Glutamatergic neuron (in vitro differentiated cells): ENCODE results near the gene MAML2. TPM values are rescaled to one million over a fixed set of nuclear protein-coding genes. Genes with fewer than 3 reads are reported as not detected.

Experiments
- DNase-seq: peaks from one replicate; pipeline ENCODE4 v3.0.0; 2022
- H3K27ac Mint-ChIP-seq: one replicate; pipeline ENCODE4 v1.8.0; 2020; ENCODE audit warnings: mild to moderate bottlenecking, mixed read lengths, inconsistent platforms; ENCODE audit not compliant: unreplicated experiment
- H3K27me3 Mint-ChIP-seq: one replicate; pipeline ENCODE4 v1.8.0; 2020; ENCODE audit warnings: mild to moderate bottlenecking, moderate library complexity, mixed read lengths, inconsistent platforms; ENCODE audit not compliant: unreplicated experiment
- H3K36me3 Mint-ChIP-seq: one replicate; pipeline ENCODE4 v1.8.0; 2020; ENCODE audit warnings: mild to moderate bottlenecking, mixed read lengths, inconsistent platforms; ENCODE audit not compliant: unreplicated experiment
- H3K4me1 Mint-ChIP-seq: one replicate; pipeline ENCODE4 v1.8.0; 2020; ENCODE audit warnings: mild to moderate bottlenecking, low read depth, mixed read lengths, inconsistent platforms; ENCODE audit not compliant: unreplicated experiment
- H3K4me3 Mint-ChIP-seq: one replicate; pipeline ENCODE4 v1.8.0; 2020; ENCODE audit warnings: mild to moderate bottlenecking, mixed read lengths, inconsistent platforms; ENCODE audit not compliant: unreplicated experiment
- H3K9me3 Mint-ChIP-seq: one replicate; pipeline ENCODE4 v1.8.0; 2020; ENCODE audit warnings: mild to moderate bottlenecking, moderate library complexity, mixed read lengths, inconsistent platforms; ENCODE audit not compliant: unreplicated experiment
- CTCF ChIP-seq: fragments of 200-600 bp; sonication (generic); IDR thresholded peaks from one replicate; pipeline ENCODE4 v1.5.0; 2021; ENCODE audit not compliant: partially characterized antibody, unreplicated experiment
- total RNA-seq: library from RNA; stranded (reverse); fragmentation: NEBNext Ultra II Directional; extraction: Animal tissue kit (Norgen Biotek cat#: 25700); gene quantifications from one replicate; pipeline ENCODE4 v1.2.1, GENCODE V29; 2021; ENCODE audit not compliant: unreplicated experiment

MAML2 gene
- total RNA-seq, 1 donor from 2014 or later = 2.1 TPM

- H3K27me3 Mint-ChIP-seq = no peaks in the 10 kb centered on the region
- no peak for TF ChIP-seq CTCF
- H3K36me3 Mint-ChIP-seq = no peaks in the 10 kb centered on the region
- no peak overlapping the region for H3K27ac Mint-ChIP-seq
- DNase-seq = no peak
- no peaks in the 10 kb centered on the region for H3K4me1 Mint-ChIP-seq
- H3K4me3 Mint-ChIP-seq = no peak overlapping the region
- H3K9me3 Mint-ChIP-seq = no peaks in the 10 kb centered on the region
Observed at GRCh38 chr11:96013461-96014213, 329.4 kb downstream of the MAML2 start.

GRCh38 chr11:96012086-96012824, 330.7 kb downstream of the MAML2 start:
- H3K27me3 Mint-ChIP-seq = no peaks in the 10 kb centered on the region
- DNase-seq = no peak
- H3K27ac Mint-ChIP-seq = no peak overlapping the region
- H3K9me3 Mint-ChIP-seq = no peaks in the 10 kb centered on the region
- TF ChIP-seq CTCF = no peak
- no peaks in the 10 kb centered on the region for H3K4me1 Mint-ChIP-seq
- H3K4me3 Mint-ChIP-seq = no peak overlapping the region
- H3K36me3 Mint-ChIP-seq = no peaks in the 10 kb centered on the region

- Mint-ChIP-seq H3K4me3 (no peak overlapping the region), H3K9me3 (no peaks in the 10 kb centered on the region), H3K27me3 (no peaks in the 10 kb centered on the region), H3K36me3 (no peaks in the 10 kb centered on the region), H3K4me1 (no peaks in the 10 kb centered on the region), H3K27ac (no peak overlapping the region)
- DNase-seq = no peak
- TF ChIP-seq CTCF = no peak
Observed at GRCh38 chr11:96010683-96011082, 332.3 kb downstream of the MAML2 start.

GRCh38 chr11:96008161-96008720, 334.8 kb downstream of the MAML2 start:
- Mint-ChIP-seq H3K9me3 (no peaks in the 10 kb centered on the region), H3K4me1 (no peaks in the 10 kb centered on the region), H3K27me3 (no peaks in the 10 kb centered on the region), H3K4me3 (no peak overlapping the region), H3K36me3 (no peaks in the 10 kb centered on the region), H3K27ac (no peak overlapping the region)
- TF ChIP-seq CTCF = no peak
- no peak for DNase-seq

- Mint-ChIP-seq H3K4me1 (no peaks in the 10 kb centered on the region), H3K9me3 (no peaks in the 10 kb centered on the region), H3K4me3 (no peak overlapping the region), H3K27me3 (no peaks in the 10 kb centered on the region), H3K36me3 (no peaks in the 10 kb centered on the region), H3K27ac (no peak overlapping the region)
- no peak for TF ChIP-seq CTCF
- no peak for DNase-seq
Observed at GRCh38 chr11:96006037-96006436, 337.0 kb downstream of the MAML2 start.
